A549 (cell line): ENCODE measurements around the gene WWP2. TPM values are rescaled to one million over a fixed set of nuclear protein-coding genes. Genes with fewer than 3 reads are reported as not detected.

Experiments used
- ATAC-seq, 2 experiments: fragments of 200-7000 bp in 1 of 2; fragments of >200 bp in 1 of 2; cut with Nextera tagmentation in 1 of 2; cut with Tn5 transposase in 1 of 2; 3 replicates each; pipeline versions ENCODE4 v1.8.0 to v1.9.1; 2018 to 2020; ENCODE audit warnings: mild to moderate bottlenecking in 1 of 2, moderate library complexity in 1 of 2
- CTCF ChIA-PET: fragments of 300-600 bp; sonication (Branson Sonifier 250); formaldehyde crosslinking; extraction: SDS; loops from one replicate; lab custom pipeline; 2021; ENCODE audit warnings: antibody characterized with exemption, inconsistent platforms; lab: Yijun Ruan, JAX
- POLR2A ChIA-PET: fragments of 350-600 bp; formaldehyde crosslinking; extraction: SDS; loops from one replicate; lab custom pipeline; 2021; ENCODE audit warnings: antibody characterized with exemption, inconsistent platforms; lab: Yijun Ruan, JAX
- DNase-seq, 2 experiments: peaks; one replicate each; pipeline versions ENCODE4 v3.0.0 to v3.0.0-alpha.2; 2011 to 2016; ENCODE audit warnings: low read depth in 1 of 2, low spot score in 1 of 2
- FAIRE-seq: peaks from 2 replicates; lab custom pipeline; 2011; peaks lifted over from hg19 to GRCh38; lab: Jason Lieb, UNC
- H3K27ac ChIP-seq, 2 experiments: fragments of >200 bp; sonication (Bioruptor Twin); formaldehyde crosslinking; 3 replicates each; pipeline ENCODE4 v1.5.1; 2016 to 2017
- H3K4me1 ChIP-seq: fragments of >200 bp; sonication (Bioruptor Twin); formaldehyde crosslinking; 3 replicates; pipeline ENCODE4 v1.6.1; 2016
- H3K4me2 ChIP-seq: fragments of >200 bp; sonication (Bioruptor Twin); formaldehyde crosslinking; 3 replicates; pipeline ENCODE4 v1.6.1; 2016
- H3K4me3 ChIP-seq: fragments of >200 bp; sonication (Bioruptor Twin); formaldehyde crosslinking; 3 replicates; pipeline ENCODE4 v1.5.1; 2016
- H3K9me3 ChIP-seq: fragments of >200 bp; sonication (Bioruptor Twin); formaldehyde crosslinking; 3 replicates; pipeline ENCODE4 v1.6.1; 2016
- CBX2 ChIP-seq: fragments of 200-600 bp; sonication (generic); IDR thresholded peaks from 2 replicates; pipeline ENCODE4 v1.6.1; 2016; ENCODE audit warnings: low read depth, mild to moderate bottlenecking, borderline replicate concordance
- CEBPB ChIP-seq, 2 experiments: fragments of >200 bp in 1 of 2; sonication (Bioruptor Twin) in 1 of 2; formaldehyde crosslinking in 1 of 2; IDR thresholded peaks; 2 replicates each; pipeline ENCODE4 v1.6.1; 2012 to 2016
- CHD2 ChIP-seq: fragments of 150-350 bp; IDR thresholded peaks from 2 replicates; pipeline ENCODE4 v1.6.1; 2014; ENCODE audit warnings: low read length; ENCODE audit not compliant: partially characterized antibody
- E2F6 ChIP-seq: IDR thresholded peaks from 2 replicates; pipeline ENCODE4 v1.6.1; 2012; ENCODE audit warnings: low read depth, borderline replicate concordance
- ESRRA ChIP-seq: fragments of 150-350 bp; IDR thresholded peaks from 2 replicates; pipeline ENCODE4 v1.6.1; 2014; ENCODE audit warnings: mild to moderate bottlenecking, low read length, borderline replicate concordance
- FOSB ChIP-seq: fragments of 250-450 bp; sonication (Bioruptor Pico); IDR thresholded peaks from 2 replicates; pipeline ENCODE4 v1.5.0; 2020; ENCODE audit warnings: mild to moderate bottlenecking, moderate library complexity
- HDAC2 ChIP-seq: fragments of 200-600 bp; sonication (generic); IDR thresholded peaks from 2 replicates; pipeline ENCODE4 v1.6.1; 2016
- HEYL ChIP-seq: fragments of 250-450 bp; sonication (Bioruptor Pico); IDR thresholded peaks from 2 replicates; pipeline ENCODE4 v1.8.0; 2021; ENCODE audit warnings: mild to moderate bottlenecking, moderate library complexity
- JUN ChIP-seq, 2 experiments: fragments of >200 bp; sonication (Bioruptor Twin); formaldehyde crosslinking; IDR thresholded peaks; 2 replicates in 1 of 2; 3 replicates in 1 of 2; pipeline ENCODE4 v1.6.1; 2016 to 2017
- MYC ChIP-seq: IDR thresholded peaks from 2 replicates; pipeline ENCODE4 v1.6.1; 2012; ENCODE audit warnings: mild to moderate bottlenecking, inconsistent platforms, low read length, improper control_type of control experiment, borderline replicate concordance
- NFE2L2 ChIP-seq: fragments of 150-350 bp; conservative IDR thresholded peaks from 2 replicates; pipeline ENCODE4 v1.6.1; 2014; ENCODE audit warnings: low read length
- NPAS2 ChIP-seq: fragments of 250-450 bp; sonication (Bioruptor Pico); IDR thresholded peaks from 2 replicates; pipeline ENCODE4 v1.8.0; 2022; ENCODE audit warnings: mild to moderate bottlenecking, moderate library complexity, borderline replicate concordance
- RARB ChIP-seq: fragments of 250-450 bp; sonication (Bioruptor Pico); IDR thresholded peaks from 2 replicates; pipeline ENCODE4 v1.8.0; 2021; ENCODE audit warnings: mild to moderate bottlenecking, moderate library complexity
- REST ChIP-seq: fragments of 200-600 bp; sonication (generic); IDR thresholded peaks from 2 replicates; pipeline ENCODE4 v1.6.1; 2016; ENCODE audit warnings: antibody characterized with exemption, mild to moderate bottlenecking, moderate library complexity
- RFX5 ChIP-seq: fragments of 450-650 bp; IDR thresholded peaks from 2 replicates; pipeline ENCODE4 v1.7.1; 2014; ENCODE audit warnings: antibody characterized with exemption, mild to moderate bottlenecking, moderate library complexity
- RNF2 ChIP-seq: fragments of 200-600 bp; sonication (generic); IDR thresholded peaks from 2 replicates; pipeline ENCODE4 v1.6.1; 2016; ENCODE audit warnings: low read depth, mild to moderate bottlenecking, antibody characterized with exemption, moderate library complexity, borderline replicate concordance
- TFCP2L1 ChIP-seq: fragments of 250-450 bp; sonication (Bioruptor Pico); IDR thresholded peaks from 2 replicates; pipeline ENCODE4 v1.5.0; 2021; ENCODE audit warnings: mild to moderate bottlenecking
- ZNF302 ChIP-seq: fragments of 250-450 bp; sonication (Bioruptor Pico); IDR thresholded peaks from 2 replicates; pipeline ENCODE4 v1.9.0; 2021; ENCODE audit warnings: inconsistent platforms, mild to moderate bottlenecking, moderate library complexity
- ZSCAN20 ChIP-seq: fragments of 250-450 bp; sonication (Bioruptor Pico); IDR thresholded peaks from 2 replicates; pipeline ENCODE4 v1.8.0; 2022; ENCODE audit warnings: mild to moderate bottlenecking, moderate library complexity
- WGBS: methylation state at CpG from one replicate; pipeline ENCODE4 v1.1.6; 2017; ENCODE audit errors: missing lambda C conversion rate; 5-methylcytosine and 5-hydroxymethylcytosine counted together
- polyA plus RNA-seq, 4 experiments: library from polyadenylated mRNA; depleted of rRNA in 3 of 4; stranded (reverse); fragments of >200 nt; fragmentation: RNase III in 1 of 4; extraction: RNeasy Plus Mini Kit Qiagen cat#74134 plus additional on column Dnase treatment in 1 of 4; gene quantifications; 2 replicates in 3 of 4; 3 replicates in 1 of 4; pipeline ENCODE4 v1.2.3, GENCODE V29; 2011 to 2017
- TF ChIP-seq, protein P1 (sequence below): IDR thresholded peaks from 2 replicates; pipeline ENCODE4 v1.6.1; 2012
- TF ChIP-seq, protein P2 (sequence below): fragments of 150-350 bp; IDR thresholded peaks from 2 replicates; pipeline ENCODE4 v1.6.1; 2014; ENCODE audit warnings: low read depth, mild to moderate bottlenecking, low read length
- TF ChIP-seq, protein P3 (sequence below): fragments of >200 bp; sonication (Bioruptor Twin); formaldehyde crosslinking; IDR thresholded peaks from 3 replicates; pipeline ENCODE4 v1.6.1; 2016

Gene WWP2
- polyA plus RNA-seq, 2 of the 4 experiments (the other 2 are of a cell fraction): 16.1 to 16.2 TPM

DNA sequence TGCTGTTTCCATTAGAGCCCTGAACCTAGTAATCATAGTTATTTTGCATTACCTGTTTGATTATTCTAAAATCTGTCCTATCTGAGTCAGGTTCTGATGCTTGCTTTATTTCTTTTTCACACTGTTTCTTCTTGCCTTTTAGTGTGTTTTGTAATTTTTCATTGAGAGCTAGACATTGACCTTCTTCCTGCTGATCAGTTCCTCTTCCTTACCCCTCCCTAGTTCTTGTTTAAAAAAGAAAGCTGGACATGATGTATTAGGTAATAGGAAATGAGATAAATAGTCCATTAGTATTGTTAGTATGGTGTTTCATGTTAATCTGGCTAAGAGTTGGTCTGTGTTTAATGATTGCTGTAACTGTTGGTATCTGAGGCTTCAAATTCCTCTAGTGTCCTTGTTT, 13.4 kb downstream of the WWP2 start:
- POLR2A ChIA-PET: no interaction called here
- no peak for FAIRE-seq
- CTCF ChIA-PET: interaction anchor here (1.1 kb wide), 1 partner anchor 380 kb away, joined by 3 read pairs; no protein-coding TSS in a partner anchor
- no peak overlapping the region for H3K4me2 ChIP-seq
- 0 out of 3 replicates have a peak, but pooled peaks cover 3% of the 10 kb centered on the region for H3K4me1 ChIP-seq
- TF ChIP-seq ESRRA (no peak), CEBPB (IDR thresholded peaks at IDR 0.05) (no peak)
- peaks cover 7% of the 10 kb centered on the region; the same call in 1 of the 3 replicates for H3K9me3 ChIP-seq
- DNase-seq: no peak
- H3K27ac ChIP-seq: no peak overlapping the region
- no peak overlapping the region for H3K4me3 ChIP-seq
- ATAC-seq: no peak

GRCh38 chr16:69779724-69780123, 17.6 kb downstream of the WWP2 start:
- TF ChIP-seq CHD2 (no peak), CBX2 (no peak), TFCP2L1 (CRISPR knock-in tag) (no peak), FOSB (CRISPR knock-in tag) (no peak), RFX5 (no peak), MYC (no peak), NPAS2 (CRISPR knock-in tag) (no peak), REST (no peak), ZSCAN20 (CRISPR knock-in tag) (no peak), HEYL (no peak), HDAC2 (no peak), RARB (no peak), ZNF302 (CRISPR knock-in tag) (no peak), NFE2L2 (no peak), RNF2 (no peak), E2F6 (no peak), JUN (IDR thresholded peaks at IDR 0.05) (no peak)
- TF ChIP-seq, protein P1, sequence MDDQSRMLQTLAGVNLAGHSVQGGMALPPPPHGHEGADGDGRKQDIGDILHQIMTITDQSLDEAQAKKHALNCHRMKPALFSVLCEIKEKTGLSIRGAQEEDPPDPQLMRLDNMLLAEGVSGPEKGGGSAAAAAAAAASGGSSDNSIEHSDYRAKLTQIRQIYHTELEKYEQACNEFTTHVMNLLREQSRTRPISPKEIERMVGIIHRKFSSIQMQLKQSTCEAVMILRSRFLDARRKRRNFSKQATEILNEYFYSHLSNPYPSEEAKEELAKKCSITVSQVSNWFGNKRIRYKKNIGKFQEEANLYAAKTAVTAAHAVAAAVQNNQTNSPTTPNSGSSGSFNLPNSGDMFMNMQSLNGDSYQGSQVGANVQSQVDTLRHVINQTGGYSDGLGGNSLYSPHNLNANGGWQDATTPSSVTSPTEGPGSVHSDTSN: no peak
- 93% methylated on average over 2 of the region's 2 CpGs for WGBS
- Histone ChIP-seq H3K4me3 (no peak overlapping the region), H3K9me3 (peaks cover 7% of the 10 kb centered on the region; the same call in 1 of the 3 replicates), H3K4me1 (no peaks in the 10 kb centered on the region), H3K4me2 (no peak overlapping the region), H3K27ac (no peak overlapping the region)
- ATAC-seq (no peak), FAIRE-seq (no peak), DNase-seq (no peak)
- CTCF ChIA-PET: no interaction called here
- POLR2A ChIA-PET: no interaction called here

DNA sequence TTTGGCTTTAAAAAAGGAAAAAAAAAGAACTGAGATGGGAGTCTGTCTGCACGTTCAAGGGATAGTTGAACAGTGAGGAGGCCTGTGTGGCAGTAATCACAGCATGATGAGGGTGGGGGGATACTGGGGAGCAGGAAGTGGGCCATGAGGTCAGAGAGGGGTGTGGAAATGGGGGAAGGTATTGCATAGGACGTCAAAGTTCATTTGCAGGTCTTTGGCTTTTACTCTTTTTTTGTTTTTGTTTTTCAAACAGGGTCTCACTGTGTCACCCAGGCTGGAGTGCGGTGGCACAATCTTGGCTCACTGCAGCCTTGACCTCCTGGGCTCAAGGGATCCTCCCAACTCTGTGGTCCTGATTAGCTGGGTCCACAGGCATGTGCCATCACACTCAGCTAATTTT, 19.0 kb downstream of the WWP2 start:
- FAIRE-seq: no peak
- ATAC-seq: no peak
- H3K27ac ChIP-seq: no peak overlapping the region
- ChIA-PET POLR2A (no interaction called here), CTCF (interaction anchor here (8.4 kb wide), 1 partner anchor 15 kb away, joined by 53 read pairs; no protein-coding TSS in a partner anchor)
- WGBS: 91% methylated on average over 3 of the region's 3 CpGs
- DNase-seq: no peak
- H3K4me2 ChIP-seq: no peak overlapping the region
- no peaks in the 10 kb centered on the region for H3K4me1 ChIP-seq
- no peak for TF ChIP-seq JUN (IDR thresholded peaks at IDR 0.05)
- TF ChIP-seq, protein P2, sequence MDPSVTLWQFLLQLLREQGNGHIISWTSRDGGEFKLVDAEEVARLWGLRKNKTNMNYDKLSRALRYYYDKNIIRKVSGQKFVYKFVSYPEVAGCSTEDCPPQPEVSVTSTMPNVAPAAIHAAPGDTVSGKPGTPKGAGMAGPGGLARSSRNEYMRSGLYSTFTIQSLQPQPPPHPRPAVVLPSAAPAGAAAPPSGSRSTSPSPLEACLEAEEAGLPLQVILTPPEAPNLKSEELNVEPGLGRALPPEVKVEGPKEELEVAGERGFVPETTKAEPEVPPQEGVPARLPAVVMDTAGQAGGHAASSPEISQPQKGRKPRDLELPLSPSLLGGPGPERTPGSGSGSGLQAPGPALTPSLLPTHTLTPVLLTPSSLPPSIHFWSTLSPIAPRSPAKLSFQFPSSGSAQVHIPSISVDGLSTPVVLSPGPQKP: no peak
- TF ChIP-seq, protein P3, sequence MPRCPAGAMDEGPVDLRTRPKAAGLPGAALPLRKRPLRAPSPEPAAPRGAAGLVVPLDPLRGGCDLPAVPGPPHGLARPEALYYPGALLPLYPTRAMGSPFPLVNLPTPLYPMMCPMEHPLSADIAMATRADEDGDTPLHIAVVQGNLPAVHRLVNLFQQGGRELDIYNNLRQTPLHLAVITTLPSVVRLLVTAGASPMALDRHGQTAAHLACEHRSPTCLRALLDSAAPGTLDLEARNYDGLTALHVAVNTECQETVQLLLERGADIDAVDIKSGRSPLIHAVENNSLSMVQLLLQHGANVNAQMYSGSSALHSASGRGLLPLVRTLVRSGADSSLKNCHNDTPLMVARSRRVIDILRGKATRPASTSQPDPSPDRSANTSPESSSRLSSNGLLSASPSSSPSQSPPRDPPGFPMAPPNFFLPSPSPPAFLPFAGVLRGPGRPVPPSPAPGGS: no peak
- H3K9me3 ChIP-seq: peaks cover 2% of the 10 kb centered on the region; the same call in 1 of the 3 replicates
- no peak overlapping the region for H3K4me3 ChIP-seq
